CD4-positive, alpha-beta T cell treated with Interleukin-21 for 1 hour (primary cell): ENCODE results near the gene TMEM270.
"Not testable (repeated sequence)": the region's sequence is repeated elsewhere in the genome, so short reads cannot be mapped to it uniquely, and the experiment has no call there.

Source experiments
- DNase-seq: peaks from one replicate; pipeline ENCODE4 v3.0.0-alpha.2; 2020

TMEM270 gene

DNA sequence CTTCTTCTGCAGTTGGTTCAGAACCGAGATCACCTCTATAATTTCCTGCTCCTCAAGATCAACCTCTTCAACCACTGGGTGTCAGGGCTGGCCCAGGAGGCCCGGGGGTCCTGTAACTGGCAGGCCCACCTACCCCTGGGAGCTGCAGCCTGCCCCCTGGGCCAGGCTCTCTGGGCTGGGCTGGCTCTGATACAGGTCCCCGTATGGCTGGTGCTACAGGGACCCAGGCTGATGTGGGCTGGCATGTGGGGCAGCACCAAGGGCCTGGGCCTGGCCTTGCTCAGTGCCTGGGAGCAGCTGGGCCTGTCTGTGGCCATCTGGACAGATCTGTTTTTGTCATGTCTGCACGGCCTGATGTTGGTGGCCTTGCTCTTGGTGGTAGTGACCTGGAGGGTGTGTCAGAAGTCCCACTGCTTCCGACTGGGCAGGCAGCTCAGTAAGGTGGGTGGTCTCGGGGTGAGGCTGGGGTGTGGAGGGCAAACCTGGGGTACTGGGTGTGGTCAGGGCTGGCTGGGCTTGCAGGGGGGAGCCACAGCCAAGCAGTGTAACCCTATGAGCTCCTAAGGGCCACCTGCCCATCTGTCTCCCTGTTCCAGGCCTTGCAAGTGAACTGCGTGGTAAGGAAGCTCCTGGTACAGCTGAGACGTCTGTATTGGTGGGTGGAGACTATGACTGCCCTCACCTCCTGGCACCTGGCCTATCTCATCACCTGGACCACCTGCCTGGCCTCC is 4.2 kb downstream of the TMEM270 start:
- DNase-seq, result no peak

DNA sequence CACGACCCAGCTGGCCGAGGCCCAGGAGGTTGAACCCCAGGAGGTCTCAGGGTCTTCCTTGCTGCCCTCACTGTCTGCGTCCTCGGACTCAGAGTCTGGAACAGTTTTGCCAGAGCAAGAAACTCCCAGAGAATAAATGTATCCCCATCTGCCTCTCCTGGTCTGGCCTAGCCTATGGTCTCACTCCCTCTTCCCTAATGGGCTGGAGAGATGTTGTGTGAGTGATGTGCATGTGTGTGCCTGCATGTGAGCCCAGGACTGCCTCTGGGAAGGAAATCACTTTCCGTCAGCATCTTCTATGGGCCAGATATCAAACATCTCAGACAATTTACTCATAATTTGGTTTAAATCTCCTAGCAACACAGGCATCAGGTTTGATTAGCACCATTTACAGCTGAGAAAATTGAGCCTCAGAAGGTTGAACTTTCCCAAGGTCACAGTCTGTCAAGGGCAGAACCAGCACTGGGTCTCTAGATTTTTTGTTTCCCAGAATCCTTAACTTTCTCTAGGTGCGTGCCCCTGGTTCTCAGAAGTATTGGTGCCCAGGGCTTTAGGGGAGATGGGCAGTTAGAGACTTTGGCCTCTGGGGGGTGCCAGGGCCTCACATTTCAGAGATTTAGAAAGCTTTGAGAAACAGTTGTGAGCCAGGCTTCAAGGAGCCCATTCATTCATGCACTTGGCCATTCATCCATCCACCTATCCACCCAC is 4.9 kb downstream of the TMEM270 start:
- DNase-seq, result no peak

GRCh38 chr7:73866446-73866767 is 5.4 kb downstream of the TMEM270 start:
- no peak for DNase-seq

DNA sequence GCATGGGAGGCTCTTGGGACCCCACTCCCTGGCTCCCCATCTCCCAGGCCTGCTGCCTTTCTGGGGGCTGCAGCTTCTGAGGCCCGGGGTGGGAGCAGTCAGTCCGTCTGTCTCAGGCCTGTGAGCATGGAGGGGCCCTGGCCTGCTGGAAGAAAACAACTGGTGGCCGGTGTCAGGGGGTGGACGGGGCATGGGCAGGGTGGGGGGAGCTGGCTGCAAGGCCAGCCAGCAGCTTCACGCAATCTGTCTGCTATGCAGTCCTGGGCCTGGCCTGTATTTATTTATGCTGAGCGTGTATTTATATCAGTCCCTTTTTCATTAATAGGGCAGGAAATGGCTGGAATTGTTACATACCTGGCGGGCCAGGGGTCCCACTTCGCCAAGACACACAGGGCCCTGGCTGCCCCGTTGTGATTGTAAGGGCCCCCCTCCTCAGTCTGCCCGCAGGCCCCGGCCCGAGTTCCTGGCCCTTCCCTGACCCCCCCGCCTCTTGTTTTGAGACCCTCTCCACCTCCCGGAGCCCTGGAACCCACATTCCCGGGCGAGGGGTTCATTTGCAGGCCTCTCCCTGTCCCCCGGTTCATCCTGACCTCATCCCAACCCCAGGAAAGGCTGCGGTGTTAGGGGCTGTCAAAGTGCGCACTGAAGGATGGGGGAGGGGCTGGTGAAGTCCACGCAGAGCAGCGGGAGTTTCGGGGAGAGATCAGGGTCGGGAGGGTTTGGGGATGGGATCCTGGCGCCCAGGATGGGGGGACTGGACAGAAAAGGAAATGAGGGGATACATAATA is 8.2 kb downstream of the TMEM270 start:
- no peak for DNase-seq

- DNase-seq, result no peak
Observed at GRCh38 chr7:73870041-73870492, 9.1 kb downstream of the TMEM270 start.

DNA sequence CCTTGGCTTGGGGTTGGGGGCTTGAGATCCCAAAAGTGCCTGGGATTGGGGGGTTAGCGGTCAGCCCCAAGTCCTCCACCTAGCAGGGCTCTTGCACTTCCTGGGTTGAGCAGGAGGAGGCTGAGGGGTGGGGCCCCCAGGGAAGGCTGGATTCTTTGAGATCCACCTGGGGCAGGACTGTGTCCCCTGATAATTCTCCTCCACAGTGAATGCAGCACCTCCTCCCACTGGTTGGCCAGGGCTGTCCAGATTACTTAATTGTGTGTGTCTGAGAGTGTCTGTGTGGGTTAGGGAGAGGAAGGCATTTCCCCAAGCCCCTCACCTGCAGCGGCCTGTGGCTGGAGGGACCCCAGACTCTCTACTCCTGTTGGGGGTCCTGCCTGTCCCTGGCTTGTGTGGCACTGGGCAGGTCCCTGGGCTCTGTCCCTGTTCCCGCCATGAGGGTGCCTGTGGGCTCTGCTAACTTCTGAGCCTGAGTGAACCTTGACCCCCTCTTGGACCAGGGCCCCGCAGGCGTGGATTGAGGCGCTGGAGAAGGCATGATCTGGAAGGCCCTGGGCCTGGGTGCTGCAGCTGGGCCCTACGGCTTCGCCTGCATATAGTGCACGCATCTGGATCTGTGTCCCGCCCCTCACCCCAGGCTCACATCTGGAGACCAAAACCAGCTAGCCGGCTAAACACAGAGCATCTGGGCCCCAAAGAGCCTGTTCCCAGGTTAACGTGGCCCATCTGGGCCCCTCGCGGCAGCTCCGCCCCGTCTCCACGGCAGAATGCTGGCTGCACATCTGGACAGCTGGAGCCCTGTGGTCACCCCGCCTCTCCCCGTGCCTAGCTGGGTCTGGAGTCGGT is 10.4 kb downstream of the TMEM270 start:
- DNase-seq, result no peak

DNA sequence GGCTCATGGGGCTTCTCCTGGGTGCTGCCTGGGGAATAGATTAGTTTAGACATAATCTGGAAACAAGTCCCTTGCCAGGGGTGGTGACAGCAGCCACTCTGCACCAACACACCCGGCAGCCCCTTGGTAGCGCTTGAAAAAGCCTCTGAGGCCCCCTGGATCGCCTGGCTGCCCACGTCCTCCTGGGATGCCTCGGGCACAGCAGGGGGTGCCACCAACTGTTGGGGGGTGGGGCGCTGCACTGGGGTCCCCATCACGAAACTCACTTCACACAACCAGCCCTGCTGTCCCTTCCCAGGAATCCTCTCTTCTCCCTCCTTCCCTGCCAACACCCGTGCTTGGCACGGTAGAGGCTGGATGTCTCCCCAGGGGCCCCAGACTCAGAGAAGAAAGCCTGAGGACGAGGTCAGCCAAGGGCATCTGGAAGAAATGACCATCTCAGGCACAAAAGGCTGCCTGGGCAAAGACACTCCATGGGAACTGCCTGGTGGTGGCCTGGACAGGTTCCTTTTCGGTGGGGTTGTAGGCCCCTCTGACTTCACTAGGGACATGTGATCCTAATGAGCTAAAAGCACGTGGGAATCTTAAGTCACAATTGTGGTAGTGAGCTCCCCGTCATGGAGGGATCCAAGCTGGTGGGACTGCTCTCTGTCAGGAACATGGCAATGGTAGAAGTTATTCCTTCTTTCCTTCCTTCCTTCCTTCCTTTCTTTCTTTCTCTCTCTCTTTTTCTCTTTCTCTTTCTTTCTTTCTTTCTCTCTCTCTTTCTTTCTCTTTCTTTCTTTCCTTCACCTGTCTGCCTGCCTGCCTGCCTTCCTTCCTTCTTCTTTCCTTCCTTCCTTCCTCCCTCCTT is 11.3 kb downstream of the TMEM270 start:
- no peak for DNase-seq

DNA sequence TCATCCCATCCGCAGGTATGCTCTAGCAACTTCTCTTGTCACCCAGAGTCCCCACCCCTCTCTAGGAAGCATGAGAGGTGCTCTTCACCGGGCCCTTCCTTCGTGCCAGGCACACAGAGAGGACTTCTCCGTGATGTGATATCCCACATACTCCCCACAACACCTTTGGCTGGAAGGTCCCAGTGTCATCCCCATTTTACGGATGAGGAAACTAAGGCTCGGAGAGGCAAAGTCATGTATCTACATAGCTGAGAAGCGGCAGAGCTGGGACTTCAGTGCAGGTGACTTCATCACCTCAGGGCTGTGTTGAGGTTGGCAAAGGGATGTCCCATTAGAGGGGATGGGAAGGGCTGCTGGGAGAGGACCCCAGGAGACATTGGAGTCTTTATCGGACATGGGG is 15.4 kb downstream of the TMEM270 start:
- no peak for DNase-seq

- DNase-seq, result no peak
Observed at GRCh38 chr7:73876973-73877372, 16.0 kb downstream of the TMEM270 start.

DNA sequence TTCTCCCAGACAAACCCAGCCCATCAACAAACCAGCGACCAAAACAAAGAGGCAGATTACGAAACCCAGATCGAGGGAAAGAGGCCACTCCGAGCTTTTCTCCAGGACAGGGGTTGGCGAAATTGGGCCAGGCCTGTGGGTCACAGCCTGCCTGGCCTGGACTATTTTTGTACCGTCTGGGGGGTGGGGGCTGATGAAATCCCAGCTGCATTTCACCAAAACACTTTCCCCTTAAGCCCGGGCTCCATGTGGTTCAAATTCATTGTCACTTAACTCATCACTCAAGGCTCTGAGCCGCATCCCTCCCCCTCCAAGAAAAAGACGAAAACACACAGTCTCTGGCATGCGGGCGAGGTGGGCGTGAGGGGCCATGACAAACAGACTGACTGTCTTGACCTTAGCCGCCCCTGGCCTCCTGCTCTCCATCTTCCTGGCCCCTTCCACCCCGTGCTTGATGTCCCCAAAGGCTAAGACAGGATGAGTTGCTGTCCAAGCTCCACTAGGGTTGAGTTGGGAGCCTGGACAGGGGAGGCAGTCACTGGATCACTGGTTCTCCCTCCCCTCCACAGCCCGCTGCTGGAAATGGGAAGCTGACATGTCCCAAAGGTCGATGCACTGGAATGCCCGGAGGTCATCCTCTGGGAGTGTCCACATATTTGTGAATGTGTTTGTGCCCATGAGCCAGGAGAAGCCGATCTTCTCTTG is 19.2 kb downstream of the TMEM270 start:
- no peak for DNase-seq

- DNase-seq, result no peak
Observed at GRCh38 chr7:73880755-73881328, 19.9 kb downstream of the TMEM270 start.

DNA sequence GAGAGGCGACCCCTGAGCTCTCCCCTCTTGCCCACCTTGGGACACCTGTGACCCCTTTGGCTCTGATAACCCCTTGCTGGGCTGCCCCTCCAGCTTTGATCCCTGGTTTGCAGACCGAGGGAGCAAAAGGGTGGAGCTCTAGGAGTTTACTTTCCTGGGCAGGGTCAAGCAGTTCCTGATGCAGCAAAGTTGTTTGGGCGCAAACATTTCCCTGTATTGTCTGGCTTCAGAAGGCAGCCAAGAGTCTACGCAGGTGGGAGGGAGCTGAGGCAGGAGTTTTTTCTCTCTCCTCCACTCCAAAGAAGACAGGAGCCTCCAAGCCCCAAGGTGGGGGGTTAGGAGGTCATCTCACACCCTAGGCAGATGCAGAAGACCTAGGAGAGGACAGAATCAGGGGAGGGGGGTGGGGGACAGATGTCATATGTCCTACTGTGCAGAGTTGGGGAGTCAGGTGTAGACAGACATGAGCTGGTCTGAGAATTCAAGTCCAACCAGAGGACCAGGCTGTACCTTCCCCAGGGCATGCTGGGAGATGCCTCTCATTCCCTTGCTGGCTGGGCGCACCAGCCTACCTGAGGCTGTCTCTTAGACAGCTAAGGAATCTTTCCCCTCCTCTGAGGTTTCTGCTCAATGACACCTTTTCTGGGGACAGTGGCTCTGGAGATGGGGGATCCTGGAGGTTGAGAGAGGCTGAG is 20.5 kb downstream of the TMEM270 start:
- no peak for DNase-seq

- no peak for DNase-seq
Observed at GRCh38 chr7:73882047-73882402, 21.1 kb downstream of the TMEM270 start.

GRCh38 chr7:73884867-73885422 is 24.0 kb downstream of the TMEM270 start:
- DNase-seq, result not testable (repeated sequence)

GRCh38 chr7:73885433-73885974 is 24.5 kb downstream of the TMEM270 start:
- DNase-seq, result no peak

DNA sequence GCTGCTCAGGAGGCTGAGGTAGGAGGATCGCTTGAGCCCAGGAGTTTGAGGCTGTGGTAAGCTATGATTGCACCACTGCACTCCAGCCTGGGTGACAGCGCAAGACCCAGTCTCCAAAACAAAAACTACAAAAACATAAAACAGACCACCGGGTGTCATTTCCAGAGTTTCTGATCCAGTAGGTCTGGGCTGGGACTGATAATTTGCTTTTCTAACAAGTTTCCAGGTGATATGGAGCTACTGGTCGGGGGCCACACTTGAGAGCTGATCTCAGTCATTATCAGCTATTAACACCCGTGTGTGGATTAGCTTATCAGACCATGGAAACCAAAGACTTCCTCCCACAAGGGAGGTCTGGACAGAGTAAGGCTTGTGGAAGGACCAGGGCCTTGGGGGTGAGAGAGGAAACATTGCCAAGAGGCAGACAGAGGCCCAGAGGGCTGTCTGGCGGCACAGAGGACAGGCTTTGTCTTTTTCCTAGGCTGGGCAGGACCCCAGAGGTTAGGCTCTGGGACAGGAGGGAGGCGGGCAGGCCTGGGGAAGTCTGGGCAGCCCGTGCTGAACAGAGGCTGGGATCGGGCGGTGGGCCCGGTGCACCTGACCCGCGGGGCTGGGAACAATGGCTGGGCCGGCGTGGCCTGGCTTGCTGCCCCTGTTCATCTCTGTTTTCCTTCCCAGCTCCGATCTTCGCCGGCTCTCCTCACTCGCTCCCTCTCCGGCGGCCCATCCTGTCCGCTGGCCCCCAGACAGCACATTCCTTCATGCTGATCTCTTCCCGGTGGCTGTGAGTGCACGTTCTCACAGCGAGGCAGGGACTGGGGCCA is 25.2 kb downstream of the TMEM270 start:
- no peak for DNase-seq

GRCh38 chr7:73887762-73888161 is 26.8 kb downstream of the TMEM270 start:
- DNase-seq, result no peak

DNA sequence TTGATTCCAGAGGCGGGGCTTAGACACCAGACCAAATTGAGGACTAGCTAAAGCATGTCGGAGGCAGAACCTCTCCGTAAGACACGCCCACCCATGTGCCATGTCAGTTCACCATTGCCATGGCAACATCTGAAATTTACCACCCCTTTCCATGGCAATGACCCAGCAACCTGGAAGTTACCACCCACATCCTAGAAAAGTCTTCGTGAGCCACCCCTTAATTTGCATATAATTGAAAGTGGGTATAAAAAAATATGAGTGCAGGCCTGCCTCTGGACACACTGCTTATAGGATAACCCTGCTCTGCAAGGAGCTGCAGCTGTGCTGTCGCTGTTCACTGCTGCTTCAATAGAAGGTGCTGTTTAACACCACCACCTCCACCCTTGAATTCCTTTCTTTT is 28.0 kb downstream of the TMEM270 start:
- DNase-seq, result no peak
